HEK293 (cell line): ENCODE measurements around the gene GPT2.
A peak's percentile ranks its signal among the peaks of the same experiment; 100 is the strongest.

Experiments
- KLF1 ChIP-seq: fragments of 450-650 bp; formaldehyde crosslinking; IDR thresholded peaks from 2 replicates; pipeline ENCODE4 v1.5.1; 2016; ENCODE audit warnings: missing biosample characterization, missing genetic modification characterization
- KLF10 ChIP-seq: fragments of 450-650 bp; IDR thresholded peaks from 2 replicates; pipeline ENCODE4 v1.5.1; 2018; ENCODE audit warnings: missing biosample characterization, mild to moderate bottlenecking, missing genetic modification characterization
- KLF17 ChIP-seq: fragments of 450-650 bp; formaldehyde crosslinking; IDR thresholded peaks from 2 replicates; pipeline ENCODE4 v1.5.1; 2016; ENCODE audit warnings: missing biosample characterization, missing genetic modification characterization
- MYNN ChIP-seq: fragments of 450-650 bp; formaldehyde crosslinking; IDR thresholded peaks from 2 replicates; pipeline ENCODE4 v1.5.1; 2016; ENCODE audit warnings: missing biosample characterization, missing genetic modification characterization, borderline replicate concordance
- REPIN1 ChIP-seq: fragments of 450-650 bp; formaldehyde crosslinking; IDR thresholded peaks from 2 replicates; pipeline ENCODE4 v1.5.1; 2017; ENCODE audit warnings: missing biosample characterization, missing genetic modification characterization, low read depth
- SP7 ChIP-seq: fragments of 450-650 bp; formaldehyde crosslinking; IDR thresholded peaks from 2 replicates; pipeline ENCODE4 v1.5.1; 2016; ENCODE audit warnings: missing biosample characterization, missing genetic modification characterization
- TCF7L2 ChIP-seq: IDR thresholded peaks from 2 replicates; pipeline ENCODE4 v1.6.1; 2011; ENCODE audit warnings: low read depth, mild to moderate bottlenecking, inconsistent platforms, low read length, moderate library complexity, borderline replicate concordance
- ZBTB21 ChIP-seq: fragments of 450-650 bp; formaldehyde crosslinking; IDR thresholded peaks from 2 replicates; pipeline ENCODE4 v1.5.1; 2017; ENCODE audit warnings: missing biosample characterization, missing genetic modification characterization
- ZBTB49 ChIP-seq: fragments of 450-650 bp; formaldehyde crosslinking; IDR thresholded peaks from 2 replicates; pipeline ENCODE4 v1.5.1; 2016; ENCODE audit warnings: missing biosample characterization, missing genetic modification characterization, low read depth
- ZEB2 ChIP-seq: fragments of 450-650 bp; formaldehyde crosslinking; IDR thresholded peaks from 2 replicates; pipeline ENCODE4 v1.5.1; 2016; ENCODE audit warnings: missing biosample characterization, missing genetic modification characterization
- ZFP37 ChIP-seq: fragments of 450-650 bp; formaldehyde crosslinking; IDR thresholded peaks from 2 replicates; pipeline ENCODE4 v1.5.1; 2016; ENCODE audit warnings: missing biosample characterization, missing genetic modification characterization
- ZNF114 ChIP-seq: fragments of 450-650 bp; formaldehyde crosslinking; IDR thresholded peaks from 2 replicates; pipeline ENCODE4 v1.5.0; 2017; ENCODE audit warnings: missing biosample characterization, missing genetic modification characterization
- ZNF121 ChIP-seq: fragments of 450-650 bp; formaldehyde crosslinking; IDR thresholded peaks from 2 replicates; pipeline ENCODE4 v1.5.1; 2016; ENCODE audit warnings: missing biosample characterization, missing genetic modification characterization
- ZNF175 ChIP-seq: fragments of 450-650 bp; formaldehyde crosslinking; IDR thresholded peaks from 2 replicates; pipeline ENCODE4 v1.5.1; 2016; ENCODE audit warnings: missing biosample characterization, missing genetic modification characterization
- ZNF24 ChIP-seq: fragments of 450-650 bp; formaldehyde crosslinking; IDR thresholded peaks from 2 replicates; pipeline ENCODE4 v1.5.1; 2016; ENCODE audit warnings: missing biosample characterization, missing genetic modification characterization
- ZNF350 ChIP-seq: fragments of 450-650 bp; formaldehyde crosslinking; IDR thresholded peaks from 2 replicates; pipeline ENCODE4 v1.5.0; 2017; ENCODE audit warnings: missing biosample characterization, mild to moderate bottlenecking, missing genetic modification characterization
- ZNF37A ChIP-seq: fragments of 450-650 bp; IDR thresholded peaks from 2 replicates; pipeline ENCODE4 v1.5.1; 2018; ENCODE audit warnings: missing biosample characterization, missing genetic modification characterization
- ZNF391 ChIP-seq: fragments of 450-650 bp; formaldehyde crosslinking; IDR thresholded peaks from 2 replicates; pipeline ENCODE4 v1.5.1; 2016; ENCODE audit warnings: low read depth, missing biosample characterization, missing genetic modification characterization, borderline replicate concordance
- ZNF426 ChIP-seq: fragments of 450-650 bp; formaldehyde crosslinking; IDR thresholded peaks from 2 replicates; pipeline ENCODE4 v1.5.1; 2017; ENCODE audit warnings: missing biosample characterization, missing genetic modification characterization, mild to moderate bottlenecking, inconsistent platforms, moderate library complexity
- ZNF473 ChIP-seq: fragments of 450-650 bp; formaldehyde crosslinking; IDR thresholded peaks from 2 replicates; pipeline ENCODE4 v1.5.1; 2017; ENCODE audit warnings: missing biosample characterization, missing genetic modification characterization
- ZNF48 ChIP-seq: fragments of 450-650 bp; formaldehyde crosslinking; IDR thresholded peaks from 2 replicates; pipeline ENCODE4 v1.5.1; 2016; ENCODE audit warnings: missing biosample characterization, missing genetic modification characterization
- ZNF548 ChIP-seq: fragments of 450-650 bp; formaldehyde crosslinking; IDR thresholded peaks from 2 replicates; pipeline ENCODE4 v1.5.1; 2016; ENCODE audit warnings: missing biosample characterization, missing genetic modification characterization
- ZNF560 ChIP-seq: fragments of 450-650 bp; formaldehyde crosslinking; IDR thresholded peaks from 2 replicates; pipeline ENCODE4 v1.5.1; 2017; ENCODE audit warnings: missing biosample characterization, missing genetic modification characterization, borderline replicate concordance
- ZNF561 ChIP-seq: fragments of 450-650 bp; IDR thresholded peaks from 2 replicates; pipeline ENCODE4 v1.5.1; 2018; ENCODE audit warnings: missing biosample characterization, missing genetic modification characterization, borderline replicate concordance
- ZNF585B ChIP-seq: fragments of 450-650 bp; formaldehyde crosslinking; IDR thresholded peaks from 2 replicates; pipeline ENCODE4 v1.5.1; 2016; ENCODE audit warnings: missing biosample characterization, missing genetic modification characterization
- ZNF610 ChIP-seq: fragments of 450-650 bp; formaldehyde crosslinking; IDR thresholded peaks from 2 replicates; pipeline ENCODE4 v1.5.1; 2016; ENCODE audit warnings: missing biosample characterization, missing genetic modification characterization, borderline replicate concordance
- ZNF658 ChIP-seq: fragments of 450-650 bp; formaldehyde crosslinking; IDR thresholded peaks from 2 replicates; pipeline ENCODE4; 2016; ENCODE audit warnings: missing biosample characterization, missing genetic modification characterization
- ZNF768 ChIP-seq: fragments of 450-650 bp; formaldehyde crosslinking; IDR thresholded peaks from 2 replicates; pipeline ENCODE4 v1.5.1; 2018; ENCODE audit warnings: missing biosample characterization, mild to moderate bottlenecking, missing genetic modification characterization
- ZNF776 ChIP-seq: fragments of 450-650 bp; formaldehyde crosslinking; IDR thresholded peaks from 2 replicates; pipeline ENCODE4 v1.5.0; 2017; ENCODE audit warnings: missing biosample characterization, missing genetic modification characterization, borderline replicate concordance
- ZNF843 ChIP-seq: fragments of 450-650 bp; formaldehyde crosslinking; IDR thresholded peaks from 2 replicates; pipeline ENCODE4 v1.5.1; 2016; ENCODE audit warnings: missing biosample characterization, missing genetic modification characterization
- TF ChIP-seq, protein P1 (sequence below): fragments of 450-650 bp; formaldehyde crosslinking; IDR thresholded peaks from 2 replicates; pipeline ENCODE4 v1.5.1; 2016; ENCODE audit warnings: missing biosample characterization, missing genetic modification characterization
- TF ChIP-seq, protein P2 (sequence below): fragments of 450-650 bp; formaldehyde crosslinking; IDR thresholded peaks from 2 replicates; pipeline ENCODE4 v1.5.1; 2017; ENCODE audit warnings: missing biosample characterization, missing genetic modification characterization
- TF ChIP-seq, protein P3 (sequence below): fragments of 450-650 bp; formaldehyde crosslinking; IDR thresholded peaks from 2 replicates; pipeline ENCODE4 v1.5.1; 2017; ENCODE audit warnings: missing biosample characterization, missing genetic modification characterization

The GPT2 gene

DNA sequence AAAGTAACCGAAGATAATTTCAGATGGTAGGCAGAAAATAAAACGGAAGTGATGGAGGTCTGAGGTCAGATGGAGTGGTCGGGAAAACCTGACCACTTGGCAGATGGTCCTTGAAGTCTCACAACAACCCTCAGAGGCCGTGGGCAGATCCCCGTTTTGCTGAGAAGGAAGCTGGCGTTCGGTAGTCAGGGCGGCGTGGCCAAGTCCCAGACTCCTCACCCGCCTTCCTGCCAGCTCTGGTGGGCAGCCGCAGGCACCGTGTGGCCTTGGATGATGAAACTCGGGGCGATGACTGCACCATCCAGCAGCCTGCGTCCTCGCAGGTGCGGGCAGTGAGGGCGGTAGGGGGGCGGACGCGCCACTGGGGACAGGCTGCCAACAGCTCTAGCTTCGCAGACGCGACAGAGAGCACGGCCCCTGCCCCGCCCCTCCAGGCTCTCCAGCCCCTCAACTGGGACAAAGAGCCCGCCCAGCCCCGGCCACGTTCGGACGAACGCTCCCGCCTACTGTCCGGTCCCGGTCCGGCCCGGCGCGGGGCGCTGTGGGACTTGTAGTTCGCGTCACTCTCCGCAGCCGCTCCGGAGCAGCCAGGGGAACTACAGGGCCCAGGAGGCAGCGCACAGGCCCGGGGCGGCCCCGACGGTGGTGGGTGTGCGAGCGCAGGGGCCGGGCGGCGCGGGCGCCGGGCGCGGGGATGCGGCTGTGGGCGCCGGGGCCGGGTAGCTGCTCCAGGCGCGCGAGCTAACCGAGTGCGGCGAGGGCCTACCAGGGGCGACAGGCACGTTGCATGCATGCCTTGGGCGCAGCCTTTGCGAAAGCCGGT lies at the start of gene GPT2 (continued):
- TF ChIP-seq ZNF610 (tag by site-specific recombination) (peak; percentile 74; the same call in 1 of the 2 replicates), ZNF560 (tag by site-specific recombination) (no peak), ZNF114 (no peak), ZNF585B (no peak), ZNF37A (tag by site-specific recombination) (no peak), ZNF776 (tag by site-specific recombination) (no peak), TCF7L2 (no peak), ZNF350 (tag by site-specific recombination) (no peak), ZNF391 (0 out of 2 replicates have a peak, but pooled peaks have one; percentile 30), ZNF48 (no peak), ZNF561 (peak; percentile 71; the same call in 1 of the 2 replicates), ZNF121 (tag by site-specific recombination) (no peak), REPIN1 (tag by site-specific recombination) (no peak), ZNF548 (no peak), ZNF175 (tag by site-specific recombination) (no peak), MYNN (no peak), ZNF843 (tag by site-specific recombination) (peak; percentile 62), KLF17 (no peak), ZNF768 (tag by site-specific recombination) (no peak), KLF10 (peak; percentile 98), ZFP37 (no peak), ZNF658 (tag by site-specific recombination) (no peak), ZEB2 (tag by site-specific recombination) (peak; percentile 99), KLF1 (tag by site-specific recombination) (peak; percentile 78), SP7 (tag by site-specific recombination) (peak; percentile 86), ZNF473 (tag by site-specific recombination) (no peak), ZBTB49 (no peak), ZNF426 (tag by site-specific recombination) (no peak), ZNF24 (tag by site-specific recombination) (no peak; the same call in 1 of the 2 replicates), ZBTB21 (tag by site-specific recombination) (no peak)
- TF ChIP-seq, protein P1, sequence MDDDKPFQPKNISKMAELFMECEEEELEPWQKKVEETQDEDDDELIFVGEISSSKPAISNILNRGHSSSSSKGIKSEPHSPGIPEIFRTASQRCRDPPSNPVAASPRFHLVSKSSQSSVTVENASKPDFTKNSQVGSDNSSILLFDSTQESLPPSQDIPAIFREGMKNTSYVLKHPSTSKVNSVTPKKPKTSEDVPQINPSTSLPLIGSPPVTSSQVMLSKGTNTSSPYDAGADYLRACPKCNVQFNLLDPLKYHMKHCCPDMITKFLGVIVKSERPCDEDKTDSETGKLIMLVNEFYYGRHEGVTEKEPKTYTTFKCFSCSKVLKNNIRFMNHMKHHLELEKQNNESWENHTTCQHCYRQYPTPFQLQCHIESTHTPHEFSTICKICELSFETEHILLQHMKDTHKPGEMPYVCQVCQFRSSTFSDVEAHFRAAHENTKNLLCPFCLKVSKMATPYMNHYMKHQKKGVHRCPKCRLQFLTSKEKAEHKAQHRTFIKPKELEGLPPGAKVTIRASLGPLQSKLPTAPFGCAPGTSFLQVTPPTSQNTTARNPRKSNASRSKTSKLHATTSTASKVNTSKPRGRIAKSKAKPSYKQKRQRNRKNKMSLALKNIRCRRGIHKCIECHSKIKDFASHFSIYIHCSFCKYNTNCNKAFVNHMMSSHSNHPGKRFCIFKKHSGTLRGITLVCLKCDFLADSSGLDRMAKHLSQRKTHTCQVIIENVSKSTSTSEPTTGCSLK (tag by site-specific recombination) = no peak
- TF ChIP-seq, protein P2, sequence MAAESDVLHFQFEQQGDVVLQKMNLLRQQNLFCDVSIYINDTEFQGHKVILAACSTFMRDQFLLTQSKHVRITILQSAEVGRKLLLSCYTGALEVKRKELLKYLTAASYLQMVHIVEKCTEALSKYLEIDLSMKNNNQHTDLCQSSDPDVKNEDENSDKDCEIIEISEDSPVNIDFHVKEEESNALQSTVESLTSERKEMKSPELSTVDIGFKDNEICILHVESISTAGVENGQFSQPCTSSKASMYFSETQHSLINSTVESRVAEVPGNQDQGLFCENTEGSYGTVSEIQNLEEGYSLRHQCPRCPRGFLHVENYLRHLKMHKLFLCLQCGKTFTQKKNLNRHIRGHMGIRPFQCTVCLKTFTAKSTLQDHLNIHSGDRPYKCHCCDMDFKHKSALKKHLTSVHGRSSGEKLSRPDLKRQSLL (tag by site-specific recombination) = peak; percentile 92
- TF ChIP-seq, protein P3, sequence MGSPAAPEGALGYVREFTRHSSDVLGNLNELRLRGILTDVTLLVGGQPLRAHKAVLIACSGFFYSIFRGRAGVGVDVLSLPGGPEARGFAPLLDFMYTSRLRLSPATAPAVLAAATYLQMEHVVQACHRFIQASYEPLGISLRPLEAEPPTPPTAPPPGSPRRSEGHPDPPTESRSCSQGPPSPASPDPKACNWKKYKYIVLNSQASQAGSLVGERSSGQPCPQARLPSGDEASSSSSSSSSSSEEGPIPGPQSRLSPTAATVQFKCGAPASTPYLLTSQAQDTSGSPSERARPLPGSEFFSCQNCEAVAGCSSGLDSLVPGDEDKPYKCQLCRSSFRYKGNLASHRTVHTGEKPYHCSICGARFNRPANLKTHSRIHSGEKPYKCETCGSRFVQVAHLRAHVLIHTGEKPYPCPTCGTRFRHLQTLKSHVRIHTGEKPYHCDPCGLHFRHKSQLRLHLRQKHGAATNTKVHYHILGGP (tag by site-specific recombination) = no peak
